Cardiac fibroblast (primary cell): Measurements from ENCODE around the gene TRAPPC2B.
A peak's percentile ranks its signal among the peaks of the same experiment; 100 is the strongest.
"Not testable (repeated sequence)": the region's sequence is repeated elsewhere in the genome, so short reads cannot be mapped to it uniquely, and the experiment has no call there.

Experiments used
- DNase-seq, 2 donors: peaks; one replicate each; pipeline versions ENCODE4 v3.0.0 to v3.0.0-alpha.2; 2010; ENCODE audit warnings: low read depth in 2 of 2
- H3K4me3 ChIP-seq, 2 donors: replicated peaks in 1 of 2; 1 replicate in 1 of 2; 2 replicates in 1 of 2; pipeline ENCODE4 v1.5.1; 2011; ENCODE audit warnings: low read depth in 2 of 2, low read length in 2 of 2, mild to moderate bottlenecking in 2 of 2, moderate library complexity in 1 of 2
- CTCF ChIP-seq: IDR thresholded peaks from one replicate; pipeline ENCODE4 v1.5.1; 2011; ENCODE audit warnings: low read depth, mild to moderate bottlenecking, low read length, inconsistent platforms

TRAPPC2B gene

GRCh38 chr19:57363688-57364181 is 384 bp downstream of the TRAPPC2B start:
- peak in 1 of 2 donors; percentile 11 for DNase-seq
- H3K4me3 ChIP-seq = peak overlapping the region; percentile 67 to 85
- no peak for TF ChIP-seq CTCF

GRCh38 chr19:57366776-57367175 is 3.4 kb downstream of the TRAPPC2B start:
- H3K4me3 ChIP-seq = no peak overlapping the region
- TF ChIP-seq CTCF = no peak
- no peak for DNase-seq

GRCh38 chr19:57374179-57374578 is 10.8 kb downstream of the TRAPPC2B start:
- no peak overlapping the region for H3K4me3 ChIP-seq
- no peak for DNase-seq
- TF ChIP-seq CTCF = no peak

GRCh38 chr19:57374647-57375046 is 11.3 kb downstream of the TRAPPC2B start:
- DNase-seq, H3K4me3 ChIP-seq: not testable (repeated sequence)

- no peak for DNase-seq
- H3K4me3 ChIP-seq = no peak overlapping the region
- TF ChIP-seq CTCF = no peak
These were observed 12.8 kb downstream of the TRAPPC2B start for GRCh38 chr19:57376151-57376550.

GRCh38 chr19:57377498-57378146 is 14.3 kb downstream of the TRAPPC2B start:
- TF ChIP-seq CTCF = no peak
- DNase-seq = no peak
- no peak overlapping the region for H3K4me3 ChIP-seq

GRCh38 chr19:57380923-57381322 is 17.6 kb downstream of the TRAPPC2B start:
- DNase-seq = no peak
- H3K4me3 ChIP-seq = no peak overlapping the region
- no peak for TF ChIP-seq CTCF
